ENCODE measurements around the gene RPS4Y1. TPM values are rescaled to one million over a fixed set of nuclear protein-coding genes. Genes with fewer than 3 reads are reported as not detected.

The RPS4Y1 gene
- total and polyA plus RNA-seq, 2 of the 8 experiments (the other 6 are each of a cell fraction or from before 2014, with no cell fraction given): 259 to 790 TPM

- DNase-seq (ENCODE audit: low read depth in 1 of 2, low spot score in 2 of 2) (no peak), FAIRE-seq (no peak)
- H2BK12ac ChIP-seq (ENCODE audit: low read depth, low read length): no peak overlapping the region
- no peaks in the 10 kb centered on the region for H3K4me1 ChIP-seq (replicated peaks in 1 of 4; ENCODE audit: control insufficient read depth in 3 of 4, insufficient read depth in 4 of 4, low read length in 3 of 4)
- H2BK5ac ChIP-seq (ENCODE audit: low read depth, low read length): no peak overlapping the region
- H3K79me1 ChIP-seq (ENCODE audit: low read depth, low read length): no peaks in the 10 kb centered on the region
- H3K36me3 ChIP-seq (ENCODE audit: control insufficient read depth in 2 of 4, insufficient read depth in 4 of 4, low read length in 3 of 4): peaks cover 4 to 68% (median 19%) of the 10 kb centered on the region in 4 experiments; a peak in 6 of 8 replicates
- no peak overlapping the region for H4K5ac ChIP-seq (ENCODE audit: insufficient read length, low read depth, low read length)
- no peak overlapping the region for H2BK20ac ChIP-seq (ENCODE audit: low read length)
- H3K4ac ChIP-seq (replicated peaks; ENCODE audit: insufficient read length, low read depth, low read length): no peak overlapping the region
- ChIA-PET POLR2A (ENCODE audit: partially characterized antibody) (interaction anchor here (0.8 to 1.2 kb wide), 4 partner anchors 9 to 18 kb away, joined by 3 to 4 read pairs (median 4); partner anchors contain the start of gene RPS4Y1), CTCF (ENCODE audit: partially characterized antibody) (no interaction called here)
- H4K91ac ChIP-seq (replicated peaks; ENCODE audit: insufficient read length, low read length): no peak overlapping the region
- no peak overlapping the region for H3K4me2 ChIP-seq (ENCODE audit: insufficient read depth in 1 of 2, low read depth in 2 of 2, low read length in 2 of 2)
- H3K4me3 ChIP-seq (ENCODE audit: extremely low read depth in 1 of 4, insufficient read depth in 2 of 4, low read depth in 3 of 4, low read length in 4 of 4): no peak overlapping the region
- H3K56ac ChIP-seq (replicated peaks; ENCODE audit: insufficient read length, low read depth, low read length): no peak overlapping the region
- no peak overlapping the region for H3K23ac ChIP-seq (ENCODE audit: insufficient read length)
- H2AK5ac ChIP-seq (ENCODE audit: low read depth, low read length): no peak overlapping the region
- TF ChIP-seq HDAC2 (IDR thresholded peaks at IDR 0.05; ENCODE audit: borderline replicate concordance in 1 of 2, low read depth in 2 of 2, low read length in 2 of 2) (no peak), SUZ12 (IDR thresholded peaks at IDR 0.05; ENCODE audit: low read length) (no peak), RFX5 (IDR thresholded peaks at IDR 0.05; ENCODE audit: borderline replicate concordance, low read depth, low read length) (no peak)
- WGBS, 2 experiments (ENCODE audit: extremely low coverage in 1 of 2, insufficient coverage in 1 of 2, insufficient read length in 1 of 2, insufficient replicate concordance in 2 of 2, low coverage in 1 of 2, low lambda C conversion rate in 2 of 2, missing lambda C conversion rate in 1 of 2): 100% methylated on average over 4 of the region's 4 CpGs; no CpG with 5 or more reads in 1 of the 2 experiments
- H3K18ac ChIP-seq (ENCODE audit: extremely low read depth, low read length): no peak overlapping the region
- no peak overlapping the region for H2BK15ac ChIP-seq (ENCODE audit: low read length)
- H3K27me3 ChIP-seq (replicated peaks in 1 of 4; ENCODE audit: control insufficient read depth in 3 of 4, extremely low read depth in 1 of 4, insufficient read depth in 3 of 4, low read length in 3 of 4): no peaks in the 10 kb centered on the region
- no peak overlapping the region for H2AFZ ChIP-seq (ENCODE audit: low read length)
- no peak overlapping the region for H3K27ac ChIP-seq (ENCODE audit: low read depth, low read length)
- H3K9ac ChIP-seq (replicated peaks in 1 of 4; ENCODE audit: extremely low read depth in 1 of 4, low read depth in 3 of 4, low read length in 3 of 4): no peak overlapping the region
- no peaks in the 10 kb centered on the region for H3K23me2 ChIP-seq (ENCODE audit: low read depth, low read length)
- peaks cover 0 to 87% of the 10 kb centered on the region in 2 experiments; a peak in 2 of 4 replicates for H3K79me2 ChIP-seq (ENCODE audit: control insufficient read depth in 1 of 2, insufficient read depth in 2 of 2, low read length in 2 of 2)
- no peak overlapping the region for H3K14ac ChIP-seq (ENCODE audit: insufficient read length)
- no peak overlapping the region for H4K8ac ChIP-seq (ENCODE audit: extremely low read depth, insufficient read depth, low read length)
- no peaks in the 10 kb centered on the region for H3K9me3 ChIP-seq (ENCODE audit: insufficient read depth in 2 of 2, low read depth in 1 of 2, low read length in 1 of 2)
- peaks cover 0 to 2% of the 10 kb centered on the region in 2 experiments for H4K20me1 ChIP-seq (replicated peaks in 1 of 2; ENCODE audit: control insufficient read depth in 1 of 2, insufficient read depth in 2 of 2, low read length in 2 of 2)
- no peak overlapping the region for H2BK120ac ChIP-seq (replicated peaks; ENCODE audit: low read depth, low read length)
Measured at GRCh38 chrY:2859782-2860181, 18.4 kb downstream of the RPS4Y1 start.

Data from H1 (cell line).